Peyer's patch (tissue), 4 donors: ENCODE measurements around the gene ZNF521. TPM values are rescaled to one million over a fixed set of nuclear protein-coding genes. Genes with fewer than 3 reads are reported as not detected.
A peak's percentile ranks its signal among the peaks of the same experiment; 100 is the strongest.

Experiments used
- DNase-seq, 3 donors: peaks; one replicate each; pipeline ENCODE4 v3.0.0-alpha.2; 2017 to 2019
- H3K27ac ChIP-seq, 4 donors: fragments of 200-600 bp; sonication (generic); one replicate each; pipeline ENCODE4 v1.5.1; 2016 to 2019
- H3K27me3 ChIP-seq, 2 donors: fragments of 200-600 bp; sonication (generic); one replicate each; pipeline ENCODE4 v1.5.1; 2019
- H3K36me3 ChIP-seq, 3 donors: fragments of 200-600 bp; sonication (generic); one replicate each; pipeline ENCODE4 v1.5.1; 2016 to 2019
- H3K4me1 ChIP-seq, 4 donors: fragments of 200-600 bp; sonication (generic); one replicate each; pipeline ENCODE4 v1.5.1; 2016 to 2019
- H3K4me3 ChIP-seq, 4 donors: fragments of 200-600 bp; sonication (generic); 1 replicate in 3 of 4; 2 replicates in 1 of 4; pipeline ENCODE4 v1.5.1; 2016 to 2019; ENCODE audit warnings: mild to moderate bottlenecking in 1 of 4
- H3K9me3 ChIP-seq, 4 donors: fragments of 200-600 bp; sonication (generic); one replicate each; pipeline ENCODE4 v1.5.1; 2016 to 2019; ENCODE audit warnings: mild to moderate bottlenecking in 1 of 4
- POLR2A ChIP-seq, 2 donors: fragments of 450-650 bp; IDR thresholded peaks; one replicate each; pipeline ENCODE4 v1.5.1; 2017; ENCODE audit warnings: antibody characterized with exemption in 2 of 2, mild to moderate bottlenecking in 2 of 2, moderate library complexity in 2 of 2
- total RNA-seq, 4 donors: library from RNA; depleted of rRNA; stranded (reverse); fragments of >200 nt; gene quantifications; one replicate each; pipeline ENCODE4 v1.1.0, GENCODE V29; 2016
- TF ChIP-seq, protein P1 (sequence below), 6 experiments: fragments of 450-650 bp in 4 of 6; fragments of 200-600 bp in 2 of 6; sonication (generic) in 1 of 6; IDR thresholded peaks; one replicate each; pipeline ENCODE4 v1.5.1; 2017 to 2019; ENCODE audit warnings: antibody characterized with exemption in 6 of 6, mild to moderate bottlenecking in 3 of 6, moderate library complexity in 1 of 6

Gene ZNF521
- total RNA-seq, 4 donors from 2014 or later: 4.2 to 25.6 (median 8.6) TPM

- no peaks in the 10 kb centered on the region for H3K4me1 ChIP-seq
Observed at GRCh38 chr18:25234740-25235345, 117.1 kb downstream of the ZNF521 start.

DNA sequence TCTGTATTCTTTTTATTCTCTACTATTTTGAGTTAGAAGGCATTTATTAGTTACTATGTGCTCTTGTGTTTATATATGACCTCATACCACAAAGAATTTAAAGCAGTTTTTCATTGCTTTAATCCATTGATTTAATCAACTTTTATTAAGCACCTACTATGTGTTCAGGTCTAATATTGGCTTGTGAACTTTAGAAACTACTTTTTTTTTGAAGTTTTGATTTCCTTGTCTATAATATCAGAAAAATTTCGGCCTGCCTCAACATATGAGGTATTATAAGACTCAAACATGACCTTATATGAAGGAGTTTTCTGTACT lies 117.7 kb downstream of the ZNF521 start:
- DNase-seq: no peak
- H3K9me3 ChIP-seq: no peaks in the 10 kb centered on the region
- H3K4me1 ChIP-seq: no peaks in the 10 kb centered on the region
- H3K4me3 ChIP-seq: no peak overlapping the region
- no peaks in the 10 kb centered on the region for H3K36me3 ChIP-seq
- no peak for TF ChIP-seq POLR2A (IDR thresholded peaks at IDR 0.05)
- TF ChIP-seq, protein P1, sequence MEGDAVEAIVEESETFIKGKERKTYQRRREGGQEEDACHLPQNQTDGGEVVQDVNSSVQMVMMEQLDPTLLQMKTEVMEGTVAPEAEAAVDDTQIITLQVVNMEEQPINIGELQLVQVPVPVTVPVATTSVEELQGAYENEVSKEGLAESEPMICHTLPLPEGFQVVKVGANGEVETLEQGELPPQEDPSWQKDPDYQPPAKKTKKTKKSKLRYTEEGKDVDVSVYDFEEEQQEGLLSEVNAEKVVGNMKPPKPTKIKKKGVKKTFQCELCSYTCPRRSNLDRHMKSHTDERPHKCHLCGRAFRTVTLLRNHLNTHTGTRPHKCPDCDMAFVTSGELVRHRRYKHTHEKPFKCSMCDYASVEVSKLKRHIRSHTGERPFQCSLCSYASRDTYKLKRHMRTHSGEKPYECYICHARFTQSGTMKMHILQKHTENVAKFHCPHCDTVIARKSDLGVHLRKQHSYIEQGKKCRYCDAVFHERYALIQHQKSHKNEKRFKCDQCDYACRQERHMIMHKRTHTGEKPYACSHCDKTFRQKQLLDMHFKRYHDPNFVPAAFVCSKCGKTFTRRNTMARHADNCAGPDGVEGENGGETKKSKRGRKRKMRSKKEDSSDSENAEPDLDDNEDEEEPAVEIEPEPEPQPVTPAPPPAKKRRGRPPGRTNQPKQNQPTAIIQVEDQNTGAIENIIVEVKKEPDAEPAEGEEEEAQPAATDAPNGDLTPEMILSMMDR (IDR thresholded peaks at IDR 0.05): no peak
- peak overlapping the region in 1 of 4 donors; percentile 20 for H3K27ac ChIP-seq
- no peaks in the 10 kb centered on the region for H3K27me3 ChIP-seq

More at GRCh38 chr18:25234740-25235345, 117.1 kb downstream of the ZNF521 start:
- Histone ChIP-seq H3K27me3 (no peaks in the 10 kb centered on the region), H3K9me3 (no peaks in the 10 kb centered on the region), H3K27ac (no peak overlapping the region), H3K4me3 (no peak overlapping the region), H3K36me3 (no peaks in the 10 kb centered on the region)
- TF ChIP-seq, protein P1 (IDR thresholded peaks at IDR 0.05): no peak
- DNase-seq: no peak

- TF ChIP-seq, protein P1 (IDR thresholded peaks at IDR 0.05): no peak
- no peak for TF ChIP-seq POLR2A (IDR thresholded peaks at IDR 0.05)
- peak overlapping the region in 1 of 4 donors; percentile 20 for H3K27ac ChIP-seq
Observed at GRCh38 chr18:25233528-25234321, 118.2 kb downstream of the ZNF521 start.

DNA sequence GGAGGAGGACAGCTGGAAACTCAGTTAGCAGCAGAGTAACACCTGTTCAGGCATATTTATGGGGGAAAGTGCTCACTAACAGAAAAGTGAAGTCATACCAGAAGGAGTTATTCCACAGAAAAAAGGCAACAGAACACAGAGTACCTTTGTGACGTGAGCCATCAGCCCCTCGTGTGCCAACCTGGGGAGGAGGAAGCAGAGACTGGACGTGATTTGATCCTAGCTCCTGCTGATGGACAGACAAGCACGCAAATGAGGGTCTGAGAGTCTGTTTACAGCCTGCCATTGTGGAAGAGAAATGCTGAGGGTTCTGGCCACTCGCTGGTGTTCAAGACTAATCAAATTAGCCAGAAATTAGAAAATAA lies 120.7 kb downstream of the ZNF521 start:
- no peaks in the 10 kb centered on the region for H3K9me3 ChIP-seq
- no peak for DNase-seq
- no peak overlapping the region for H3K4me3 ChIP-seq
- H3K36me3 ChIP-seq: no peaks in the 10 kb centered on the region
- H3K27me3 ChIP-seq: no peaks in the 10 kb centered on the region
- H3K27ac ChIP-seq: peak overlapping the region in 3 of 4 donors; percentile 13 to 55 (median 27)
- no peak for TF ChIP-seq POLR2A (IDR thresholded peaks at IDR 0.05)
- TF ChIP-seq, protein P1 (IDR thresholded peaks at IDR 0.05): no peak
- H3K4me1 ChIP-seq: no peaks in the 10 kb centered on the region

More at GRCh38 chr18:25233528-25234321, 118.2 kb downstream of the ZNF521 start:
- H3K4me3 ChIP-seq: no peak overlapping the region
- no peaks in the 10 kb centered on the region for H3K9me3 ChIP-seq
- no peaks in the 10 kb centered on the region for H3K4me1 ChIP-seq
- H3K36me3 ChIP-seq: no peaks in the 10 kb centered on the region
- no peaks in the 10 kb centered on the region for H3K27me3 ChIP-seq
- DNase-seq: no peak

DNA sequence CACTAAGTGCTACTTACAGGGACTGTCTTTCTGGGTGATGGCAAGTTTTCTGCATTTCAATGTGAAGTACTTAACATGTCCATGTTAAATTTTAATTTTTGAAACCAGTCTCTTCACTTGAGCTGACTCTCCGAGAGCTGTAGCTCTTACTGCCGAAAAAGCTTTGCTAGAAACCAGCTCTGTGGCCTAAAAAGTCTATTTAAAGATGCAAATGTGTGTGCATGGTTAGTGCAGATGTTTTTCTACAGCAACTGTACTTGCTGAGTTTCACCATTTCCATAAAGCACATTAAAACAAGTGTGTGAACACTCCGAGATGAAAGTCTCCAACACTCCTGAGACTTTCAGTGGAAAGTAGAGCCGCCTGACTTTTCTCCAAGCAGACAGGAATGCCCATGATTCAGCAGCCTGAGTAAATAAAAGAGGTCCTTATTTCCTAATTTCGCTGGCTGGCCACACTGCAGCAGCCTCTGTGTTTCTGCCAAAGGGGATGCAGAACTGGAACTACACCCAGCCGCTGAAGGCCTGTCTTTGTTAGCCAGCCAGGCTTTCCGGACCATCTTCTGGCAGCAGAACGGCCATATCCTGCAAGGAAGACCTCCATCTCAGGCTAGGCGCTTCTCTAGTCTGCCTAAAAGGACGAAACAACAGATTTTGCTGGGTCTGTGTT lies 121.2 kb downstream of the ZNF521 start:
- no peaks in the 10 kb centered on the region for H3K4me1 ChIP-seq
- peak overlapping the region in 2 of 4 donors; percentile 27 to 55 for H3K27ac ChIP-seq
- no peaks in the 10 kb centered on the region for H3K9me3 ChIP-seq
- H3K27me3 ChIP-seq: no peaks in the 10 kb centered on the region
- peak in 1 of 3 donors; percentile 63 for DNase-seq
- no peak overlapping the region for H3K4me3 ChIP-seq
- H3K36me3 ChIP-seq: no peaks in the 10 kb centered on the region
- TF ChIP-seq, protein P1 (IDR thresholded peaks at IDR 0.05): no peak
- no peak for TF ChIP-seq POLR2A (IDR thresholded peaks at IDR 0.05)
